ENCODE results near the gene CFAP20DC. TPM values are rescaled to one million over a fixed set of nuclear protein-coding genes. Genes with fewer than 3 reads are reported as not detected.
A peak's percentile ranks its signal among the peaks of the same experiment; 100 is the strongest.
"Not testable (repeated sequence)": the region's sequence is repeated elsewhere in the genome, so short reads cannot be mapped to it uniquely, and the experiment has no call there.

The CFAP20DC gene
- total RNA-seq, 1 experiment from 2014 or later, result 4.7 TPM

GRCh38 chr3:58999134-58999773 is 50.6 kb downstream of the CFAP20DC start:
- Histone ChIP-seq H3K27me3 (ENCODE audit: control insufficient read depth, insufficient read depth, low read length) (no peaks in the 10 kb centered on the region), H3K4me3 (ENCODE audit: insufficient read depth, low read depth, low read length) (no peak overlapping the region), H3K36me3 (replicated peaks; ENCODE audit: control insufficient read depth, insufficient read depth, low read length) (no peaks in the 10 kb centered on the region)
- DNase-seq, result no peak

GRCh38 chr3:58998476-58999117 is 51.2 kb downstream of the CFAP20DC start:
- no peak for DNase-seq
- no peaks in the 10 kb centered on the region for H3K36me3 ChIP-seq (replicated peaks; ENCODE audit: control insufficient read depth, insufficient read depth, low read length)
- H3K4me3 ChIP-seq (ENCODE audit: insufficient read depth, low read depth, low read length), result no peak overlapping the region
- no peaks in the 10 kb centered on the region for H3K27me3 ChIP-seq (ENCODE audit: control insufficient read depth, insufficient read depth, low read length)

DNA sequence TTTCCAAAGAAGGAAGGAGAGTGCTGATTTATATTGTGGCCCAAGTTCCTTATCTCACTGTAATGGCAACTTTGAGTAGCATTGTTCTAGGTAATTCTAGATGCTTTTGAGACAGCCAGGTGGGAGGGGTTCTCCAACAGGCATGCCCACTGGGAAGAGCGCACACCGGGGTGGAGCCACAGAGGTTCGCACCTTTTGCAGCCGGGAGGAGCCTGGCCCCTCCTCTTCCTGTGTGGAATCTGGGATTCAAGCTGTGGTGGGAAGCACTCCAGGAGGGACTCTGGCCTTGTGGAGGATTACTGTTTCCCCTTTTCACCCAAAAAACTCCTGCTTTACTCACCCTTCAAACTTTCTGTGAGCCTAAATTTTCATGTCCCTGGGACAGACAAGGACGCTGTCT is 53.1 kb downstream of the CFAP20DC start:
- H3K4me3 ChIP-seq (ENCODE audit: insufficient read depth, low read depth, low read length), result no peak overlapping the region
- H3K27me3 ChIP-seq (ENCODE audit: control insufficient read depth, insufficient read depth, low read length), result no peaks in the 10 kb centered on the region
- no peaks in the 10 kb centered on the region for H3K36me3 ChIP-seq (replicated peaks; ENCODE audit: control insufficient read depth, insufficient read depth, low read length)
- DNase-seq, result no peak

DNA sequence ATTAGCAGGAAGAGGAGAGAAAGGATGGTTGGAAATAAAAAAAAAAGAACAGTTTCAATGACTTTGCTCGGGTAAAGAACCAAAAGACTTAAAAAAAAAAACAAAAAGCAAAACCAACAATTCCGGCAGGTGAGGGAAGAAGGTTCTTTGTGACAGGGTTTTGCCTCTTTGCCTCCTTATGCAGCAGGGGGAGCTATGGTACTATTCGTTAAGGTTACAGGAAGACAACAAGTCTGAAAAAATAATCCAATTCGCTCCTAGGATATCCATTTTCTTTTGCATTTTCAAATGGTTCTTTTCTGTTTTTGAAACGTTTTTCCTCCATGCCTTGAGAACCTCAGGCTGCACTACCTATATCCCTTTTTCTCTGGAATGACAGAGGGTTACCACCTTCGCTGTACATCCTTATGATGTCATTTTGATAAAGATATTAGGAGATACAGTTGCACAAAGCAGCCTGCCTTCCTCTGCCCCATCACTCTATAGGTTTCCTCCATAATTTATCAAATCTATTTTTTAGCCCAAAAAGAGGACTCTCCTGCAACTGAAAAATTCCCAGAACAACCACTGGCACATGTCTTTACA is 55.0 kb downstream of the CFAP20DC start:
- DNase-seq, result peak; percentile 54

DNA sequence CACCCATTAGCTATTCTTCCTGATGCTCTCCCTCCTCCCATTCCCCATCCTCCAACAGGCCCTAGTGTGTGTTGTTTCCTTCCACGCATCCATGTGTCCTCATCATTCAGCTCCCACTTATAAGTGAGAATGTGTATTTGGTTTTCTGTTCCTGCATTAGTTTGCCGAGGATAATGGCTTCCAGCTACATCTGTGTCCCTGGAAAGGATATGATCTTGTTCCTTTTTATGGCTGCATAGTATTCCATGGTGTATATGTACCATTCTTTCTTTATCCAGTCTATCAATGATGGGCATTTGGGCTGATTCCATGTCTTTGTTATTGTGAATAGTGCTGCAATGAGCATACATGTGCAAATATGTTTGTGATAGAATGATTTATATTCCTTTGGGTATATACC is 56.3 kb downstream of the CFAP20DC start:
- no peaks in the 10 kb centered on the region for H3K36me3 ChIP-seq (replicated peaks; ENCODE audit: control insufficient read depth, insufficient read depth, low read length)
- H3K27me3 ChIP-seq (ENCODE audit: control insufficient read depth, insufficient read depth, low read length), result no peaks in the 10 kb centered on the region
- no peak for DNase-seq
- no peak overlapping the region for H3K4me3 ChIP-seq (ENCODE audit: insufficient read depth, low read depth, low read length)

More for the DNA sequence above, 55.0 kb downstream of the CFAP20DC start:
- Histone ChIP-seq H3K27me3 (ENCODE audit: control insufficient read depth, insufficient read depth, low read length) (no peaks in the 10 kb centered on the region), H3K4me3 (ENCODE audit: insufficient read depth, low read depth, low read length) (no peak overlapping the region), H3K36me3 (replicated peaks; ENCODE audit: control insufficient read depth, insufficient read depth, low read length) (no peaks in the 10 kb centered on the region)

DNA sequence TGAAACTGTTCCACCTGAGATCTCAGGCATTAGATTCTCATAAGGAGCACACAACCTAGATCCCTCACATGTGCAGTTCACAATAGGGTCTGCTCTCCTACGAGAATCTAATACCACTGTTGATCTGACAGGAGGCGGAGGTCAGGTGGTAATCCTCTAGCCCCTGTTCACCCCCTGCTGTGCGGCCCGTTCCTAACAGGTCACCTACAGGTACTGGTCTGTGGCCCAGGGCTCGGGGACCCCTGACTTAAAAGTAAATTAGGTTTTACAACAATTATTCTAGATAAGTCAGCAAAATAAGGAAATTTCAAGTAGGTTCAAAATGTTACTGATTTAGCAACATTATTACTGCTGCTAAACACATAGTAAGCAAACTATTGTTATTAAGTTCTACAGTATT is 58.2 kb downstream of the CFAP20DC start:
- H3K4me3 ChIP-seq (ENCODE audit: insufficient read depth, low read depth, low read length), result no peak overlapping the region
- no peaks in the 10 kb centered on the region for H3K27me3 ChIP-seq (ENCODE audit: control insufficient read depth, insufficient read depth, low read length)
- peak; percentile 18 for DNase-seq
- H3K36me3 ChIP-seq (replicated peaks; ENCODE audit: control insufficient read depth, insufficient read depth, low read length), result no peaks in the 10 kb centered on the region

GRCh38 chr3:58991026-58991425 is 58.8 kb downstream of the CFAP20DC start:
- H3K27me3 ChIP-seq (ENCODE audit: control insufficient read depth, insufficient read depth, low read length), result no peaks in the 10 kb centered on the region
- no peak for DNase-seq
- H3K4me3 ChIP-seq (ENCODE audit: insufficient read depth, low read depth, low read length), result no peak overlapping the region

DNA sequence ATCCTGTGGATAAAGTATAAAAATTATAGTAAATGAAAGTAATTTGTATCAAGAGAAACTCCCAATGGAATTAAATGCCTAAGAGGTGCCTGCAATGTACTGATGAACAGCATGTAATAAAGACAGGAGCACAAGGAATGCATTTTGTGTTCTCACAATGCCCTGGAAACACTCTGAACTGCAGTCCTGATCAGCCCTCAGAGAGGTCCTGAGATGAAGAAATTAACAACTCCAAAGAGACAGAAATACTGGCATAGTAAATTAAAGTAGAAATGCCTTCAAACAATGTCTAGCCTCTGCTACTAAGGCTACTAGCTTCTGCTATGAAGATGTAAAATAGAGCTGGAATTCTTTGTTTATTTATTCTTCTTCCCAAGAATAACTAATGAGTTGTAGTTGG is 59.9 kb downstream of the CFAP20DC start:
- Histone ChIP-seq H3K4me3 (ENCODE audit: insufficient read depth, low read depth, low read length) (no peak overlapping the region), H3K36me3 (replicated peaks; ENCODE audit: control insufficient read depth, insufficient read depth, low read length) (no peaks in the 10 kb centered on the region), H3K27me3 (ENCODE audit: control insufficient read depth, insufficient read depth, low read length) (no peaks in the 10 kb centered on the region)
- DNase-seq, result no peak

More at GRCh38 chr3:58991026-58991425, 58.8 kb downstream of the CFAP20DC start:
- H3K36me3 ChIP-seq (replicated peaks; ENCODE audit: control insufficient read depth, insufficient read depth, low read length), result no peaks in the 10 kb centered on the region

- no peak overlapping the region for H3K4me3 ChIP-seq (ENCODE audit: insufficient read depth, low read depth, low read length)
- H3K36me3 ChIP-seq (replicated peaks; ENCODE audit: control insufficient read depth, insufficient read depth, low read length), result no peaks in the 10 kb centered on the region
- no peak for DNase-seq
- H3K27me3 ChIP-seq (ENCODE audit: control insufficient read depth, insufficient read depth, low read length), result no peaks in the 10 kb centered on the region
Observed at GRCh38 chr3:58989163-58989562, 60.7 kb downstream of the CFAP20DC start.

DNA sequence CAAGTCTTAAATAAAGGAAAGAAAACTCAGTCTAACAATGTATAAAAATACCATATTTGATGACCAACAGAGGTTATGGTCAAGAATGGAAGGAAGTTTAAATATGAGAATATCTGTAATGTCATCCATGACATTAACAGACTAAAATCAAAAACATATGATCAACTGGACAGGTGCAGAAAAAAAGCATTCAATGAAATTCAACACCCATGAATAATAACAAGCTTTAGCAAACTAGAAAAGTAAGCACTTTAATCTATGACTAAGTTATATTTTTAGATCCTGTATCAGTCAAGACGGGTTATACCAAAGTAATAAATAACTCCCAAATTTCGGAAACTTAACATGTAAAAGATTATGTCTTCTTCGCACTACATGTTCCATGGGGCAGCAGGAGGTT is 61.8 kb downstream of the CFAP20DC start:
- DNase-seq, result no peak
- H3K36me3 ChIP-seq (replicated peaks; ENCODE audit: control insufficient read depth, insufficient read depth, low read length), result no peaks in the 10 kb centered on the region
- no peak overlapping the region for H3K4me3 ChIP-seq (ENCODE audit: insufficient read depth, low read depth, low read length)
- H3K27me3 ChIP-seq (ENCODE audit: control insufficient read depth, insufficient read depth, low read length), result no peaks in the 10 kb centered on the region

- no peak for DNase-seq
Observed at GRCh38 chr3:58986654-58987053, 63.2 kb downstream of the CFAP20DC start.

GRCh38 chr3:58979840-58980239 is 70.0 kb downstream of the CFAP20DC start:
- no peaks in the 10 kb centered on the region for H3K27me3 ChIP-seq (ENCODE audit: control insufficient read depth, insufficient read depth, low read length)
- no peak overlapping the region for H3K4me3 ChIP-seq (ENCODE audit: insufficient read depth, low read depth, low read length)
- H3K36me3 ChIP-seq (replicated peaks; ENCODE audit: control insufficient read depth, insufficient read depth, low read length), result no peaks in the 10 kb centered on the region
- DNase-seq, result no peak

More at GRCh38 chr3:58986654-58987053, 63.2 kb downstream of the CFAP20DC start:
- Histone ChIP-seq H3K4me3 (ENCODE audit: insufficient read depth, low read depth, low read length) (no peak overlapping the region), H3K27me3 (ENCODE audit: control insufficient read depth, insufficient read depth, low read length) (no peaks in the 10 kb centered on the region), H3K36me3 (replicated peaks; ENCODE audit: control insufficient read depth, insufficient read depth, low read length) (no peaks in the 10 kb centered on the region)

GRCh38 chr3:58973796-58974195 is 76.0 kb downstream of the CFAP20DC start:
- Histone ChIP-seq H3K36me3 (replicated peaks; ENCODE audit: control insufficient read depth, insufficient read depth, low read length) (no peaks in the 10 kb centered on the region), H3K27me3 (ENCODE audit: control insufficient read depth, insufficient read depth, low read length) (no peaks in the 10 kb centered on the region), H3K4me3 (ENCODE audit: insufficient read depth, low read depth, low read length) (no peak overlapping the region)
- DNase-seq, result no peak

DNA sequence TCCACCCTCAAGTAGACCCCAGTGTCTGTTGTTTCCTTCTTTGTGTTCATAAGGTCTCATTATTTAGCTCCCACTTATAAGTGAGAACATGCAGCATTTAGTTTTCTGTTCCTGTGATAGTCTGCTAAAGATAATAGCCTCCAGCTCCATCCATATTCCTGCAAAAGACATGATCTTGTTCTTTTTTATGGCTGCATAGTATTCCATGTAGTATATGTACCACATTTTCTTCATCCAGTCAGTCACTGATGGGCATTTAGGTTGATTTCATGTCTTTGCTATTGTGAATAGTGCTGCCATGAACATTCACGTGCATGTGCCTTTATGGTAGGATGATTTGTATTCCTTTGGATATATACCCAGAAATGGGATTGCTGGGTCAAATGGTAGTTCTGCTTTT is 82.0 kb downstream of the CFAP20DC start:
- H3K27me3 ChIP-seq (ENCODE audit: control insufficient read depth, insufficient read depth, low read length); H3K4me3 ChIP-seq (ENCODE audit: insufficient read depth, low read depth, low read length); DNase-seq; H3K36me3 ChIP-seq (replicated peaks; ENCODE audit: control insufficient read depth, insufficient read depth, low read length): not testable (repeated sequence)

DNA sequence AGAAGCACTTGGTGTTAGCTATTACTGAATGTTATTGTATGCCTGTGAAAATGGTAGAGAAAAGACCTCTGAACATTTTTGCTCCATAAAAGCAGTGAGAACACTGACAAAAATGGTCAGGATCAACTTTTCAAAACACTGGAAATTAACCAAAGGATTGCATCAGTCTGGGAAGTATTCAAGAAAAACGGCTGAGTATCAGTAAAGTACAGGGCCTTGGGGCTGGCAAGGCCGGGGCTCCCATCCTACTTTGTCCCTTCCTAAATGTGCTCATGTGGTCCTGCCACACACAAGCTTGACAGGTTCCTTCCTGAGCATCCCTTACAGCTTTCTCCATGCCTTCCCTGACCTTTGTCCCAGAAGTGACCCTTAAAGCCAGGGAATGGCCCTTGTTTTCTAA is 84.0 kb downstream of the CFAP20DC start:
- no peaks in the 10 kb centered on the region for H3K27me3 ChIP-seq (ENCODE audit: control insufficient read depth, insufficient read depth, low read length)
- DNase-seq, result no peak
- H3K4me3 ChIP-seq (ENCODE audit: insufficient read depth, low read depth, low read length), result no peak overlapping the region
- H3K36me3 ChIP-seq (replicated peaks; ENCODE audit: control insufficient read depth, insufficient read depth, low read length), result no peaks in the 10 kb centered on the region
